ENCODE measurements around the gene TRIP12.

The TRIP12 gene

DNA sequence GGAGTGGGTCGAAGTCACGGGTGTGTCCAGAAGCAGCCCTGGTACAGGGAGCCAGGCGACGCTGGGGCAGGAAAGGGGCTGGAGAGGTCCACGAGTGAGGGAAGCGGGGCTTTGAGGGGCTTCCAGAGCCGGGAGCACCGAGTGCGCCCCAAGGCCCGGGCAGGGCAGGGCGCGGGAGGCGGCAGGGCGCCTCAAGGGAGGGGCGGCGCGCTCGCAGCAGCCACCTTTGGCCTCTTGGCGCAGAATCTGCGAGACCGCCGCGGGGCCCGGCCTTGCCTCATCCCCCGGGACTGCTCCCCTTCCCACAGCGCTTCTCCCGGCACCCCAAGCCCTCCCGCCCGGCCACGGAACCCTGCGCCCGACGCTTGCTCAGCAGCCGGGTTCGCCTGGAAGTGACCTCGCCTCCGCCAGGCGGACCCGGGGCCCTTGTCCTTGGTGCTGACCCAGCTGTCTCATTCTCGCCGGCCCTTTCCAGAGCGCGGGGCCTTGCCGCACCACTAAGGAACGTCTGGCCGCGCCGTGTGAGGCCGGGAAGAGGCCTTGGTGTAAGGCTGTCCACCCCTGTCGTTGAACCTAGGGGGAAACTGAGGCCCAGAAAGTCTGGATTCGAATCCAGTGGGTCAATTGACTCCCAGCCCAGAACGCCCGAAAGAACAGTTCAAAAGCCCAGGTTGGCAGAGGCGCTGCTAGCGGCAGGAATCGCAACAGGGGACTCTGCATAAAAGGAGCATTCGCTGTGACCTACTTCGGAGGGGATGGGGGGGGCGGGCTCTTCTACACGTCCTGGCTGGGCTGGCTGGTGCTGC lies 206.9 kb downstream of the TRIP12 start:
- H3K9ac ChIP-seq (ENCODE audit: low read depth, low read length), result no peak overlapping the region
- peaks cover 5% of the 10 kb centered on the region for H3K4me1 ChIP-seq (ENCODE audit: control insufficient read depth, insufficient read depth, low read length)
- no peaks in the 10 kb centered on the region for H3K36me3 ChIP-seq (ENCODE audit: control insufficient read depth, insufficient read depth, low read length)
- no peak overlapping the region for H3K27ac ChIP-seq (ENCODE audit: low read depth, low read length)
- H3K27me3 ChIP-seq (ENCODE audit: control insufficient read depth, insufficient read depth, low read length), result peaks cover 59% of the 10 kb centered on the region
- H3K9me3 ChIP-seq (ENCODE audit: control insufficient read depth, insufficient read depth, low read length), result no peaks in the 10 kb centered on the region
- peak overlapping the region; percentile 65 for H3K4me3 ChIP-seq (ENCODE audit: low read depth, low read length)

DNA sequence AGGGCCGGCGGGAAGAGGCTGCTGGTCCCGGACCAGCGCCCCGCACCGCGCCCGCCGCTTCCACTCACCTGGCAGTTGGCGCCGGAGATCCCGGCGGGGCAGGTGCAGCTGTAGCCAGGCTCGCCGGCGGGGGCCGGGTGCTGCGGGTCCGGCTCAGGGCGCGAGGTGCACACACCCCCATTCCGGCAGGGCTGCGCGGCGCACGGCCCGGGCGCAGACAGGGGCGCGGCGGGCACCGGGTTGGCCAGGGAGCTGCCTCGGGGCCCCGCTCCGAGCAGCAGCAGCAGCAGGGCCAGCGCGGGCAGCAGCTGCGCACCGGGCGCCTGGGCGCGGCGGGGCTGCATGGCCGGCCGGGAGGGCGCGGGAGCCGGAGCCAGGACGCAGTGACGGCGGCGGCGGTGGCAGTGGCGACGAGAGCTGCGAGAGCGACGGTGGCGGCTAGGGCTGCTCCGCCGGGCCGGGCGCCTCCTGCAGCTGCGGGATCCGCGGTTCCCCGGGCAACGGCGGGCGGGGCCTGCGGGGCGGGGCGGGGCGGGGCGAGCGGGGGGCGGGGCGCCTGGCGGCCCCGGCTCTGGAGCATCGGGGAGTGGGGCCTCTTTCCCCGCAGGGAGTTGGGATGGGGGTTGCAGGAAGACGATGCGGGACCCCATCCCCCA lies 207.6 kb downstream of the TRIP12 start, which contains the start of gene DNER:
Gene DNER, minus strand, starts transcription at position 476 of the 656 bp plus-strand sequence. Its CDS starts 132 bp downstream, at position 344.
- no peak within 1 kb of the TSS for H3K27ac ChIP-seq (ENCODE audit: low read depth, low read length)
- H3K9me3 ChIP-seq (ENCODE audit: control insufficient read depth, insufficient read depth, low read length), result no peaks in the 10 kb centered on the region
- peaks cover 59% of the 10 kb centered on the region for H3K27me3 ChIP-seq (ENCODE audit: control insufficient read depth, insufficient read depth, low read length)
- H3K9ac ChIP-seq (ENCODE audit: low read depth, low read length), result no peak within 1 kb of the TSS
- no peaks in the 10 kb centered on the region for H3K36me3 ChIP-seq (ENCODE audit: control insufficient read depth, insufficient read depth, low read length)
- H3K4me1 ChIP-seq (ENCODE audit: control insufficient read depth, insufficient read depth, low read length), result peaks cover 5% of the 10 kb centered on the region
- H3K4me3 ChIP-seq (ENCODE audit: low read depth, low read length), result peak within 1 kb of the TSS; percentile 65
